ENCODE data around the gene TRIM62. TPM values are rescaled to one million over a fixed set of nuclear protein-coding genes. Genes with fewer than 3 reads are reported as not detected.

Gene TRIM62
- total RNA-seq, 4 donors from 2014 or later, result 3.5 to 22.8 (median 17.9) TPM

DNA sequence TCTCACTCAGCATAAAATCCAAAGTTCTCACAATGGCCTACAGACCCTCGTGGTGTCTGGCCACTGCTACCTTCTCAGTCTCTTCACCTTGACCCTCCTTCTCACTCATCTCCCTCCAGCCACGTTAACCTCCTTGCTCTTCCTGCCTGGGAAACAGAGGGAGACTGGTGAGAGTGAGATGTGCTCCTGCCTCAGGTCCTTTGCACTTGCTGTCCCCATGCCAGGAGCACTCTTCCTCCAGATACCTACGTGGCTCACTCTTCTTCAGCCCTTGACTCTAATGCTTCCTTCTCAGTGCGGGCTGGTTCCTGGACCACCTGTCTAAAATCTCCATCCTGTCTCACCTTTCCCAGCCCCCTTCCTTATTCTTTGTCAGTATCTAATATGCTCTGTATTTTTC is 24.7 kb downstream of the TRIM62 start:
- Histone ChIP-seq H3K27ac (no peak overlapping the region), H3K27me3 (no peaks in the 10 kb centered on the region), H3K4me1 (peaks cover 0 to 9% (median 0%) of the 10 kb centered on the region in 4 donors), H3K4me3 (no peak overlapping the region), H3K36me3 (peaks cover 0 to 18% (median 0%) of the 10 kb centered on the region in 3 donors), H3K9me3 (no peaks in the 10 kb centered on the region)
- TF ChIP-seq, protein P1, sequence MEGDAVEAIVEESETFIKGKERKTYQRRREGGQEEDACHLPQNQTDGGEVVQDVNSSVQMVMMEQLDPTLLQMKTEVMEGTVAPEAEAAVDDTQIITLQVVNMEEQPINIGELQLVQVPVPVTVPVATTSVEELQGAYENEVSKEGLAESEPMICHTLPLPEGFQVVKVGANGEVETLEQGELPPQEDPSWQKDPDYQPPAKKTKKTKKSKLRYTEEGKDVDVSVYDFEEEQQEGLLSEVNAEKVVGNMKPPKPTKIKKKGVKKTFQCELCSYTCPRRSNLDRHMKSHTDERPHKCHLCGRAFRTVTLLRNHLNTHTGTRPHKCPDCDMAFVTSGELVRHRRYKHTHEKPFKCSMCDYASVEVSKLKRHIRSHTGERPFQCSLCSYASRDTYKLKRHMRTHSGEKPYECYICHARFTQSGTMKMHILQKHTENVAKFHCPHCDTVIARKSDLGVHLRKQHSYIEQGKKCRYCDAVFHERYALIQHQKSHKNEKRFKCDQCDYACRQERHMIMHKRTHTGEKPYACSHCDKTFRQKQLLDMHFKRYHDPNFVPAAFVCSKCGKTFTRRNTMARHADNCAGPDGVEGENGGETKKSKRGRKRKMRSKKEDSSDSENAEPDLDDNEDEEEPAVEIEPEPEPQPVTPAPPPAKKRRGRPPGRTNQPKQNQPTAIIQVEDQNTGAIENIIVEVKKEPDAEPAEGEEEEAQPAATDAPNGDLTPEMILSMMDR (IDR thresholded peaks at IDR 0.05), result no peak
- no peak for TF ChIP-seq POLR2A (IDR thresholded peaks at IDR 0.05)
- no peak for DNase-seq

DNA sequence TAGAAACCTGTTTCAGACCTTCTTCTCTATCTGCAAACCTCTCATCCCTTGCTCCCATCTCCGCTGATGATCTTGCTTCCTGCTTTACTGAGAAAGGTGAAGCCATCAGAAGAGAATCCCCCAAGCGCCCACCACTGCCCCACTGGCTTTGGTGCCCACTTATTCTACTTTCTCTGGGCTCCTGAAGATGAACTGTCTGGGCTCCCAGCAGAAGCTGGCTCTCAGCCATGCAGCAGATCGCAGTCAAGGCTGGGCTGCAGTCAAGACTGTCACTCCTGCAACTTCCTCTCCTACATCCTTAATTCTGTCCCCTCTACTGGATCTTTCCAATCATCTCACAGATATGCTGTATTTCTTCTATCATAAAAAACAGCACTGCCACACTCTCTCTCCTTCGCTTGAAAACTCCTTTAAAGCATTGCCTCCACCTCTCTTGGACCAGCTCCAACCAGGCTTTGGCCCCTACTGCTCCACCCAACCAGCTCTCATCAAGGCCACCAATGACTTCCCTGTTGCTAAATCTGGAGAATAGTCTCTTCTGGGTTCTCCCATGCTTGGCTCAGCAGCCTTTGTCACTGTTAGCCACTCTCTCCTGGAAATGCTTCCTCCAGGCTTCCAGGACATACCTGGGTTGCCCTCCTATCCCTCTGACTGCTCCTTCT is 25.8 kb downstream of the TRIM62 start:
- H3K36me3 ChIP-seq, result peaks cover 0 to 18% (median 0%) of the 10 kb centered on the region in 3 donors
- no peak for DNase-seq
- no peak for TF ChIP-seq POLR2A (IDR thresholded peaks at IDR 0.05)
- TF ChIP-seq, protein P1 (IDR thresholded peaks at IDR 0.05), result no peak
- H3K27ac ChIP-seq, result no peak overlapping the region
- H3K9me3 ChIP-seq, result no peaks in the 10 kb centered on the region
- no peak overlapping the region for H3K4me3 ChIP-seq
- H3K4me1 ChIP-seq, result peaks cover 0 to 2% (median 0%) of the 10 kb centered on the region in 4 donors
- no peaks in the 10 kb centered on the region for H3K27me3 ChIP-seq

DNA sequence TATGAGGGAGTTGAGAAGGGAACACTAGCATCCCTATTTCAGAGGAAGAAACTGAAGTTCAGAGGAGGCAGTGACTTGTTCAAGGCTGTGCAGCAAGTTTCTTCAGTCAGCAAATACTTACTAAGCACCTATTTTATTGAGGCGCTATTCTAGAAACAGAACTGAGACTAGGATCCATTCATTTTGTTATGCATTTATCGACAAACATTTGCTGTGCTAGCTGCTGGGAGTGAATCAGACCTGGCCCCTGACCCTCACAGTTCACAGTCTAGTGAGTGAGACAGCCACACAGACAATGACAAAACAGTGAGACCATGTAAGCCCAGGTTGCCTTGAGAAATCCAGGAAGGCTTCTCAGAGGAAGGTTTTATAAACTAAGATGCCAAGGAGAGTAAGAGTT is 28.2 kb downstream of the TRIM62 start:
- Histone ChIP-seq H3K36me3 (peaks cover 0 to 12% (median 0%) of the 10 kb centered on the region in 3 donors), H3K4me3 (no peak overlapping the region), H3K27ac (no peak overlapping the region), H3K9me3 (no peaks in the 10 kb centered on the region), H3K4me1 (no peaks in the 10 kb centered on the region), H3K27me3 (no peaks in the 10 kb centered on the region)
- no peak for DNase-seq
- TF ChIP-seq POLR2A (IDR thresholded peaks at IDR 0.05), result no peak
- TF ChIP-seq, protein P1 (IDR thresholded peaks at IDR 0.05), result no peak

DNA sequence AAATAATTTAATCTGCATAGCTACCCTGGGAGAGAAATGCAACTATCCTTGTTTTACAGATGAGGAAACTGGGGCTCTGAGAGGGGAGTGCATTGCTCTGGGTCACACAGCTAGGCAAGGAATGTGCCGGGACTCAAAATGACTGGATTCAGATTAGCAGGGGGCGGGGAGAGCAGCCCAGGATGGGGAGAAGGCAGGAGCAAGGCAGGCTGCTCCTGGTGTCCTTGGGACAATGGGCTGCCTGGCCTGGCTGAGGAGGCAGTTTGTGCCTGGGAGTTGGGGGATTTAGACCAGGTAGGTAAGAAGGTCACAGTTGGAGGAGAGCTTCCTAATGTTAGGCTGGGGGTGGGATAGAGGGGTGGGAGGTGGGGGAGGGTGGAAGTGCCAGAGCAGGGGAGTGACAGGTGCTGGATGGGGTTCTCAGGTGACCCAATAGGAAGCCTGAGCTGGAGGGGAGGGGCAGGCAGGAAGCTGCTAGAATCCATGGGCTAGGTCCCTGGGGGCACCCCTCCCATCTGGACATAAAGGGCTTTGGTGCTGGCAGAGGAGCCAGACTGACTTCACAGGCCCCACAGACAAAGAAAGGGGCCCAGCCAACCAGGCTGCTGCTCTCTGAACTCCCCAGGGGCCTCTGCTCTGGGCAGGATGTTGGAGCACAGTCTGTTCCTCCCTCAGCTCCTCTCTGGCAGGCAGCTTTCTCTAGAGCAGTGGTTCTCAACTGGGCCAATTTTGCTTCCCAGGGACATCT is 29.0 kb downstream of the TRIM62 start:
- no peak for DNase-seq
- TF ChIP-seq, protein P1 (IDR thresholded peaks at IDR 0.05), result no peak
- TF ChIP-seq POLR2A (IDR thresholded peaks at IDR 0.05), result no peak
- Histone ChIP-seq H3K27me3 (no peaks in the 10 kb centered on the region), H3K4me1 (no peaks in the 10 kb centered on the region), H3K4me3 (no peak overlapping the region), H3K27ac (peak overlapping the region in 1 of 4 donors; percentile 0), H3K9me3 (no peaks in the 10 kb centered on the region), H3K36me3 (peaks cover 0 to 5% (median 0%) of the 10 kb centered on the region in 3 donors)

- Histone ChIP-seq H3K4me1 (no peaks in the 10 kb centered on the region), H3K36me3 (peaks cover 0 to 11% (median 0%) of the 10 kb centered on the region in 3 donors), H3K27me3 (no peaks in the 10 kb centered on the region), H3K27ac (no peak overlapping the region), H3K4me3 (no peak overlapping the region), H3K9me3 (no peaks in the 10 kb centered on the region)
- TF ChIP-seq, protein P1 (IDR thresholded peaks at IDR 0.05), result no peak
- TF ChIP-seq POLR2A (IDR thresholded peaks at IDR 0.05), result no peak
- no peak for DNase-seq
Observed at GRCh38 chr1:33151116-33151515, 30.7 kb downstream of the TRIM62 start.

All from Peyer's patch (tissue), 4 donors.